Measurements from ENCODE around the gene GPN2.
A peak's percentile ranks its signal among the peaks of the same experiment; 100 is the strongest.

Gene GPN2

GRCh38 chr1:26833432-26834405 is 56.4 kb downstream of the GPN2 start:
- peaks cover 70% of the 10 kb centered on the region for H3K79me2 ChIP-seq (ENCODE audit: low read length)
- H3K4me3 ChIP-seq (ENCODE audit: low read length): peak overlapping the region; percentile 21
- H3K27me3 ChIP-seq (replicated peaks; ENCODE audit: insufficient read depth, low read length): no peaks in the 10 kb centered on the region
- no peak for TF ChIP-seq EZH2phosphoT487 (IDR thresholded peaks at IDR 0.05; ENCODE audit: low read length)
- peak; percentile 52 for TF ChIP-seq CTCF (IDR thresholded peaks at IDR 0.05; ENCODE audit: low read length)
- peak overlapping the region; percentile 71 for H3K4me2 ChIP-seq (ENCODE audit: low read depth, low read length)
- no peaks in the 10 kb centered on the region for H3K9me3 ChIP-seq (replicated peaks; ENCODE audit: insufficient read depth, low read length)
- 0 out of 2 replicates have a peak overlapping the region, but pooled peaks have one; percentile 18 for H2AFZ ChIP-seq (ENCODE audit: low read length)
- no peaks in the 10 kb centered on the region for H4K20me1 ChIP-seq (ENCODE audit: insufficient read depth, low read length)
- peak overlapping the region; percentile 68 for H3K9ac ChIP-seq (ENCODE audit: low read length)
- H3K9me2 ChIP-seq (replicated peaks; ENCODE audit: insufficient read depth, low read length): no peaks in the 10 kb centered on the region
- peak overlapping the region; percentile 95 for H3K27ac ChIP-seq (ENCODE audit: low read length)
- H3F3A ChIP-seq (ENCODE audit: insufficient read depth, low read length): peaks cover 38% of the 10 kb centered on the region
- no peaks in the 10 kb centered on the region for H3K36me3 ChIP-seq (replicated peaks; ENCODE audit: insufficient read depth, low read length)
- DNase-seq: peak; percentile 94
- H3K4me1 ChIP-seq (ENCODE audit: low read length): peaks cover 54% of the 10 kb centered on the region

- DNase-seq: no peak
- Histone ChIP-seq H3K4me3 (ENCODE audit: low read length) (no peak overlapping the region), H3K4me1 (ENCODE audit: low read length) (peaks cover 48% of the 10 kb centered on the region), H3K27me3 (replicated peaks; ENCODE audit: insufficient read depth, low read length) (no peaks in the 10 kb centered on the region), H3K27ac (ENCODE audit: low read length) (peak overlapping the region; percentile 95; the same call in 1 of the 2 replicates), H3K36me3 (replicated peaks; ENCODE audit: insufficient read depth, low read length) (no peaks in the 10 kb centered on the region), H4K20me1 (ENCODE audit: insufficient read depth, low read length) (no peaks in the 10 kb centered on the region), H3K9me2 (replicated peaks; ENCODE audit: insufficient read depth, low read length) (no peaks in the 10 kb centered on the region), H3K79me2 (ENCODE audit: low read length) (peaks cover 79% of the 10 kb centered on the region), H3K9me3 (replicated peaks; ENCODE audit: insufficient read depth, low read length) (no peaks in the 10 kb centered on the region), H2AFZ (ENCODE audit: low read length) (no peak overlapping the region), H3F3A (ENCODE audit: insufficient read depth, low read length) (peaks cover 31% of the 10 kb centered on the region), H3K4me2 (ENCODE audit: low read depth, low read length) (peak overlapping the region; percentile 71), H3K9ac (ENCODE audit: low read length) (no peak overlapping the region)
- TF ChIP-seq EZH2 (optimal IDR thresholded peaks at IDR 0.05; ENCODE audit: low read depth, low read length): no peak
- no peak for TF ChIP-seq CTCF (IDR thresholded peaks at IDR 0.05; ENCODE audit: low read length)
- TF ChIP-seq EZH2phosphoT487 (IDR thresholded peaks at IDR 0.05; ENCODE audit: low read length): no peak
Observed at GRCh38 chr1:26832249-26832960, 57.7 kb downstream of the GPN2 start.

GRCh38 chr1:26831546-26832248 is 58.4 kb downstream of the GPN2 start:
- H3K27ac ChIP-seq (ENCODE audit: low read length): no peak overlapping the region
- no peak for TF ChIP-seq CTCF (IDR thresholded peaks at IDR 0.05; ENCODE audit: low read length)
- no peak for TF ChIP-seq EZH2 (optimal IDR thresholded peaks at IDR 0.05; ENCODE audit: low read depth, low read length)
- TF ChIP-seq EZH2phosphoT487 (IDR thresholded peaks at IDR 0.05; ENCODE audit: low read length): no peak

More at GRCh38 chr1:26831546-26832248, 58.4 kb downstream of the GPN2 start:
- H3K4me1 ChIP-seq (ENCODE audit: low read length): peaks cover 48% of the 10 kb centered on the region
- no peak overlapping the region for H3K4me3 ChIP-seq (ENCODE audit: low read length)
- no peak for DNase-seq
- no peak overlapping the region for H2AFZ ChIP-seq (ENCODE audit: low read length)
- H3K9me2 ChIP-seq (replicated peaks; ENCODE audit: insufficient read depth, low read length): no peaks in the 10 kb centered on the region
- no peak overlapping the region for H3K4me2 ChIP-seq (ENCODE audit: low read depth, low read length)
- H3K79me2 ChIP-seq (ENCODE audit: low read length): peaks cover 85% of the 10 kb centered on the region
- peaks cover 31% of the 10 kb centered on the region for H3F3A ChIP-seq (ENCODE audit: insufficient read depth, low read length)
- no peaks in the 10 kb centered on the region for H3K36me3 ChIP-seq (replicated peaks; ENCODE audit: insufficient read depth, low read length)
- no peak overlapping the region for H3K9ac ChIP-seq (ENCODE audit: low read length)
- H3K27me3 ChIP-seq (replicated peaks; ENCODE audit: insufficient read depth, low read length): no peaks in the 10 kb centered on the region
- H3K9me3 ChIP-seq (replicated peaks; ENCODE audit: insufficient read depth, low read length): no peaks in the 10 kb centered on the region
- no peaks in the 10 kb centered on the region for H4K20me1 ChIP-seq (ENCODE audit: insufficient read depth, low read length)
